B cell (primary cell): ENCODE measurements around the gene SIAH2. TPM values are rescaled to one million over a fixed set of nuclear protein-coding genes. Genes with fewer than 3 reads are reported as not detected.
A peak's percentile ranks its signal among the peaks of the same experiment; 100 is the strongest.

Experiments
- ATAC-seq: fragments of 200-7000 bp; cut with Tn5 transposase; one replicate; pipeline ENCODE4 v1.10.0; 2021; ENCODE audit warnings: low read depth, mild to moderate bottlenecking, moderate number of reproducible peaks, moderate library complexity
- CTCF ChIA-PET: fragments of 350-600 bp; sonication (Branson Sonifier 250); formaldehyde crosslinking; loops from one replicate; lab custom pipeline; 2021; ENCODE audit warnings: antibody characterized with exemption, inconsistent platforms; lab: Charles Lee
- POLR2A ChIA-PET: fragments of 350-600 bp; sonication (Branson Sonifier 250); formaldehyde crosslinking; loops from one replicate; lab custom pipeline; 2021; ENCODE audit warnings: antibody characterized with exemption; lab: Charles Lee
- DNase-seq: peaks from one replicate; pipeline ENCODE4 v3.0.0; 2013
- H2AFZ ChIP-seq: 2 replicates; pipeline ENCODE4 v1.6.1; 2012; ENCODE audit warnings: mild to moderate bottlenecking, low read depth, low read length; ENCODE audit not compliant: insufficient read depth, poor library complexity, severe bottlenecking
- H3K27ac ChIP-seq, 2 donors: 1 replicate in 1 of 2; 2 replicates in 1 of 2; pipeline ENCODE4 v1.5.1; 2012 to 2013; ENCODE audit warnings: low read length in 2 of 2, mild to moderate bottlenecking in 2 of 2, moderate library complexity in 1 of 2
- H3K27me3 ChIP-seq, 4 experiments: fragments of 200-600 bp in 1 of 4; sonication (generic) in 1 of 4; replicated peaks in 1 of 4; 1 replicate in 2 of 4; 2 replicates in 2 of 4; pipeline versions ENCODE4 v1.6.1 to v1.7.0; 2013 to 2016; ENCODE audit warnings: low read length in 3 of 4, mild to moderate bottlenecking in 2 of 4, mixed read lengths in 1 of 4, moderate library complexity in 1 of 4; ENCODE audit not compliant: insufficient read depth in 4 of 4, control insufficient read depth in 3 of 4; ENCODE audit errors: control extremely low read depth in 1 of 4
- H3K36me3 ChIP-seq, 2 experiments: replicated peaks in 1 of 2; 1 replicate in 1 of 2; 2 replicates in 1 of 2; pipeline versions ENCODE4 v1.6.1 to v1.7.1; 2013; ENCODE audit warnings: low read length in 1 of 2; ENCODE audit not compliant: insufficient read depth in 2 of 2, control insufficient read depth in 1 of 2; ENCODE audit errors: control extremely low read depth in 1 of 2, extremely low read depth in 1 of 2
- H3K4me1 ChIP-seq, 2 donors: fragments of 200-600 bp in 1 of 2; sonication (generic) in 1 of 2; 1 replicate in 1 of 2; 2 replicates in 1 of 2; pipeline versions ENCODE4 v1.5.1 to v1.6.1; 2013 to 2017; ENCODE audit warnings: low read length in 2 of 2; ENCODE audit not compliant: control insufficient read depth in 2 of 2, insufficient read depth in 2 of 2
- H3K4me2 ChIP-seq: replicated peaks from 2 replicates; pipeline ENCODE3; 2012; ENCODE audit warnings: mild to moderate bottlenecking, low read depth, low read length; ENCODE audit not compliant: poor library complexity, severe bottlenecking
- H3K4me3 ChIP-seq, 5 experiments: fragments of 200-600 bp in 1 of 5; sonication (generic) in 1 of 5; 1 replicate in 3 of 5; 2 replicates in 2 of 5; pipeline versions ENCODE4 v1.5.1 to v1.7.0; 2011 to 2016; ENCODE audit warnings: low read length in 4 of 5, mild to moderate bottlenecking in 4 of 5, low read depth in 2 of 5, control low read depth in 1 of 5, moderate library complexity in 1 of 5; ENCODE audit not compliant: insufficient read depth in 1 of 5; ENCODE audit errors: control extremely low read depth in 1 of 5, extremely low read depth in 1 of 5
- H3K79me2 ChIP-seq: fragments of 200-600 bp; sonication (generic); one replicate; pipeline ENCODE4 v1.6.0; 2016; ENCODE audit warnings: low read length; ENCODE audit not compliant: control insufficient read depth, insufficient read depth
- H3K9ac ChIP-seq: fragments of 200-600 bp; sonication (generic); 2 replicates; pipeline ENCODE4 v1.6.1; 2017; ENCODE audit warnings: mild to moderate bottlenecking, low read length, moderate library complexity
- H3K9me3 ChIP-seq, 3 donors: one replicate each; pipeline versions ENCODE4 v1.6.1 to v1.7.1; 2013; ENCODE audit warnings: low read length in 2 of 3; ENCODE audit not compliant: control insufficient read depth in 2 of 3, insufficient read depth in 1 of 3; ENCODE audit errors: control extremely low read depth in 1 of 3
- H4K20me1 ChIP-seq: 2 replicates; pipeline ENCODE4 v1.6.0; 2012; ENCODE audit warnings: mild to moderate bottlenecking, low read length; ENCODE audit not compliant: insufficient read depth, control insufficient read depth, poor library complexity, severe bottlenecking
- H3K27ac Mint-ChIP-seq: one replicate; pipeline ENCODE4 v1.8.0; 2021; ENCODE audit warnings: mixed read lengths
- H3K27me3 Mint-ChIP-seq: one replicate; pipeline ENCODE4 v1.8.0; 2021; ENCODE audit warnings: mixed read lengths
- H3K4me1 Mint-ChIP-seq: one replicate; pipeline ENCODE4 v1.8.0; 2021; ENCODE audit warnings: mixed read lengths
- H3K4me3 Mint-ChIP-seq: one replicate; pipeline ENCODE4 v1.8.0; 2021; ENCODE audit warnings: mixed read lengths
- H3K9me3 Mint-ChIP-seq: one replicate; pipeline ENCODE4 v1.8.0; 2022; ENCODE audit warnings: mixed read lengths; ENCODE audit not compliant: insufficient read depth
- EZH2 ChIP-seq: IDR thresholded peaks from 2 replicates; pipeline ENCODE4 v1.6.1; 2012; ENCODE audit warnings: borderline replicate concordance, low read depth, mild to moderate bottlenecking, moderate library complexity, low read length; ENCODE audit not compliant: insufficient read depth, poor library complexity, severe bottlenecking
- WGBS: methylation state at CpG from one replicate; pipeline ENCODE4 v1.1.5; 2013; ENCODE audit warnings: missing lambda C conversion rate; ENCODE audit not compliant: insufficient coverage; 5-methylcytosine and 5-hydroxymethylcytosine counted together
- intact Hi-C: fragments of 100-400 bp; cut with micrococcal nuclease; formaldehyde crosslinking; loops from one replicate; pipeline ENCODE4 v1.10.0; 2022
- polyA plus RNA-seq: library from polyadenylated mRNA; depleted of rRNA; stranded (reverse); fragments of >200 nt; gene quantifications from 2 replicates; pipeline ENCODE4 v1.2.3, GENCODE V29; 2012
- total RNA-seq, 2 donors: library from RNA; stranded (reverse); fragments of 120-200 nt in 1 of 2; gene quantifications; 1 replicate in 1 of 2; 2 replicates in 1 of 2; pipeline versions ENCODE4 v1.2.3 to v1.2.4, GENCODE V29; 2013 to 2022
- TF ChIP-seq, protein P1 (sequence below): fragments of 200-600 bp; IDR thresholded peaks from one replicate; pipeline ENCODE4 v1.8.0; 2022; ENCODE audit warnings: antibody characterized with exemption, mild to moderate bottlenecking

SIAH2 gene
- total and polyA plus RNA-seq, 2 donors (not counting 1 experiment from before 2014, with no cell fraction given) = 22.3 to 83.4 TPM

DNA sequence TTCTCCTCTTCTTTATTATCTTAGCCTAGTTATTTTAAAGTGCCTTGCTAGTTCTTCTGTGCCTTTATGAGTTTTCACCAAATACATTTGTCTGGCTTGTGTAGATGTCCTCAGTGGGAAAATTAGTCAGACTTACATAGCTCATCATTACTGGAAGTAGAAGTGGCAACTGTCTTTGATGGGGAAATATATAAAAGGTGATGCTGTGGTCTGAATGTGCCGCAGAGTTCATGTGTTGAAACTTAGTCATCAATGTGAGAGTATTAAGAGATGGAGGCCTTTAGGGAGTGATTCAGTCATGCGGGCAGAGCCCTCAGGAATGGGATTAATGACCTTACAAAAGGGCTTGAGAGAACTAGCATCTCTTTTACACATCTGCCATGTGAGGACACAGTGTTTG lies 52.9 kb downstream of the SIAH2 start:
- H3K4me3 Mint-ChIP-seq = no peak overlapping the region
- Histone ChIP-seq H3K9ac (no peak overlapping the region), H4K20me1 (no peaks in the 10 kb centered on the region), H3K4me1 (no peaks in the 10 kb centered on the region), H2AFZ (no peak overlapping the region), H3K9me3 (peaks cover 0 to 1% (median 0%) of the 10 kb centered on the region in 3 donors), H3K79me2 (peaks cover 11% of the 10 kb centered on the region), H3K4me2 (no peak overlapping the region), H3K4me3 (no peak overlapping the region), H3K27ac (no peak overlapping the region), H3K36me3 (peaks cover 1 to 4% of the 10 kb centered on the region in 2 experiments), H3K27me3 (no peaks in the 10 kb centered on the region)
- POLR2A ChIA-PET = no interaction called here
- CTCF ChIA-PET = no interaction called here
- H3K9me3 Mint-ChIP-seq = no peaks in the 10 kb centered on the region
- WGBS = 100% methylated on average over 2 of the region's 2 CpGs
- no peak for DNase-seq
- H3K27ac Mint-ChIP-seq = no peak overlapping the region
- TF ChIP-seq, protein P1, sequence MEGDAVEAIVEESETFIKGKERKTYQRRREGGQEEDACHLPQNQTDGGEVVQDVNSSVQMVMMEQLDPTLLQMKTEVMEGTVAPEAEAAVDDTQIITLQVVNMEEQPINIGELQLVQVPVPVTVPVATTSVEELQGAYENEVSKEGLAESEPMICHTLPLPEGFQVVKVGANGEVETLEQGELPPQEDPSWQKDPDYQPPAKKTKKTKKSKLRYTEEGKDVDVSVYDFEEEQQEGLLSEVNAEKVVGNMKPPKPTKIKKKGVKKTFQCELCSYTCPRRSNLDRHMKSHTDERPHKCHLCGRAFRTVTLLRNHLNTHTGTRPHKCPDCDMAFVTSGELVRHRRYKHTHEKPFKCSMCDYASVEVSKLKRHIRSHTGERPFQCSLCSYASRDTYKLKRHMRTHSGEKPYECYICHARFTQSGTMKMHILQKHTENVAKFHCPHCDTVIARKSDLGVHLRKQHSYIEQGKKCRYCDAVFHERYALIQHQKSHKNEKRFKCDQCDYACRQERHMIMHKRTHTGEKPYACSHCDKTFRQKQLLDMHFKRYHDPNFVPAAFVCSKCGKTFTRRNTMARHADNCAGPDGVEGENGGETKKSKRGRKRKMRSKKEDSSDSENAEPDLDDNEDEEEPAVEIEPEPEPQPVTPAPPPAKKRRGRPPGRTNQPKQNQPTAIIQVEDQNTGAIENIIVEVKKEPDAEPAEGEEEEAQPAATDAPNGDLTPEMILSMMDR = no peak
- TF ChIP-seq EZH2 = no peak
- no peaks in the 10 kb centered on the region for H3K27me3 Mint-ChIP-seq
- H3K4me1 Mint-ChIP-seq = peaks cover 3% of the 10 kb centered on the region
- ATAC-seq = no peak
- intact Hi-C loops = no loop called here

DNA sequence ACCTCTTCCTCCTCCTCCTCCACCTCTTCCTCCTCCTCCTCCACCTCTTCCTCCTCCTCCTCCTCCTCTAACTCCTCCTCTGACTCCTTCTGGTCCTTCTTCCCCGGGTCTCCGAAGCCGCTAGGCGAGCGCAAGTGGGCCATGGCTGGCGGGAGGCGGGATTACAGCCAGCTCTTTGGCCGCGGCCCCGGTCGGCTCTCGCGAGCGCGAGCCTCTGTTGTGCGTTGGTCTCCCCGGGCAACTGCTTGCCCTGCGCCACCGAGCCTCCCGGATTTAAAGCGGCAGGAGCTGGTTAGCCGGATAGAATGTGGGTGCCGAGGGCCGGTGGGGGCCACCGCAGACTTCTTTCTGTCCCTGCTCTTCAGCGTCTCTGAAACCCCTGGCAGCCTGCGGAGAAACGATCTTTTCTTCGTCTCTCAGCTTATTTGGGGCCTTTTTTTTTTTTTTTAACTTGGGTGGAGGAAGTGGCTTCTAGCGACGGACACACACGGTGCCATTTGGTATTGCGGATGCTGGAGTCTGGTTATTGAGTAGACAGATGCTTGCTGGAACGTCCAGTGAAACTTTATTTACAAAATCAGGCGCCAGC lies 59.1 kb downstream of the SIAH2 start, which contains the start of gene ERICH6:
Gene ERICH6 (minus strand): TSS at position 165 of the 589 bp plus-strand sequence. CDS start 22 bp downstream, at position 143.
- Histone ChIP-seq H3K27ac (peak within 1 kb of the TSS; percentile 84 to 97), H3K4me3 (peak within 1 kb of the TSS; percentile 68 to 88 (median 76)), H3K9ac (peak within 1 kb of the TSS; percentile 97), H3K9me3 (peaks cover 0 to 1% (median 0%) of the 10 kb centered on the region in 3 donors), H3K36me3 (peaks cover 0 to 1% of the 10 kb centered on the region in 2 experiments), H3K79me2 (peaks cover 11% of the 10 kb centered on the region), H4K20me1 (no peaks in the 10 kb centered on the region), H2AFZ (peak within 1 kb of the TSS; percentile 91), H3K4me2 (peak within 1 kb of the TSS; percentile 87), H3K27me3 (no peaks in the 10 kb centered on the region), H3K4me1 (peaks cover 0 to 13% of the 10 kb centered on the region in 2 donors)
- no peaks in the 10 kb centered on the region for H3K27me3 Mint-ChIP-seq
- no peaks in the 10 kb centered on the region for H3K9me3 Mint-ChIP-seq
- H3K27ac Mint-ChIP-seq = peak within 1 kb of the TSS; percentile 97
- peak within 1 kb of the TSS; percentile 98 for H3K4me3 Mint-ChIP-seq
- under 1% methylated on average over 32 of the region's 35 CpGs for WGBS
- POLR2A ChIA-PET = interaction anchor here (0.5 to 1.5 kb wide), 11 partner anchors 11 to 1768 kb away, joined by 3 to 15 read pairs (median 6); partner anchors contain the start of genes EIF2A, SELENOT, SERP1 and SIAH2
- H3K4me1 Mint-ChIP-seq = peaks cover 16% of the 10 kb centered on the region
- ATAC-seq (peak; percentile 92), DNase-seq (peak; percentile 93)
- intact Hi-C loops = loop anchor here (1.0 kb wide), 5 partner anchors 59 to 295 kb away; partner anchors contain the start of genes EIF2A, SELENOT, SERP1 and SIAH2
- TF ChIP-seq, protein P1 = no peak
- CTCF ChIA-PET = interaction anchor here (0.7 to 2.0 kb wide), 13 partner anchors 10 to 182 kb away, joined by 3 to 7 read pairs (median 4); partner anchors contain the start of genes SELENOT and SIAH2
